ENCODE results near the gene FAM78B. TPM values are rescaled to one million over a fixed set of nuclear protein-coding genes. Genes with fewer than 3 reads are reported as not detected.

The FAM78B gene
- total RNA-seq, 1 experiment from 2014 or later = 0.41 TPM

- intact Hi-C loops (cut with micrococcal nuclease; ENCODE audit: unreplicated experiment) (no loop called here), in situ Hi-C loops (cut with HindIII; ENCODE audit: low pct_unique_long_range_greater_than_20kb, low sequenced_read_pairs) (no loop called here)
- TF ChIP-seq CTCF (IDR thresholded peaks at IDR 0.05) (no peak), TCF7L2 (IDR thresholded peaks at IDR 0.05; ENCODE audit: low read depth, low read length) (no peak), POLR2AphosphoS5 (IDR thresholded peaks at IDR 0.05; ENCODE audit: low read depth, low read length) (no peak), REST (IDR thresholded peaks at IDR 0.05; ENCODE audit: insufficient read depth in 1 of 2, low read depth in 2 of 2, low read length in 1 of 2) (no peak), SIN3A (IDR thresholded peaks at IDR 0.05; ENCODE audit: borderline replicate concordance, insufficient read depth, low read depth, low read length) (no peak)
- Histone ChIP-seq H3K4me1 (ENCODE audit: control insufficient read depth, insufficient read depth, low read length) (no peaks in the 10 kb centered on the region), H3K27me3 (ENCODE audit: control insufficient read depth, insufficient read depth, low read length) (0 out of 2 replicates have a peak, but pooled peaks cover 2% of the 10 kb centered on the region), H3K4me3 (ENCODE audit: low read depth in 2 of 2, low read length in 2 of 2) (no peak overlapping the region), H3K36me3 (ENCODE audit: control insufficient read depth, insufficient read depth, low read length) (no peaks in the 10 kb centered on the region), H3K27ac (ENCODE audit: low read length) (no peak overlapping the region), H3K9me3 (ENCODE audit: control insufficient read depth, insufficient read depth, low read depth, low read length) (no peaks in the 10 kb centered on the region)
- BruUV-seq (replicated peaks) = no TSS peak
- ChIA-PET POLR2A (no interaction called here), CTCF (no interaction called here)
- DNase-seq (ENCODE audit: low read depth, low spot score) (no peak), ATAC-seq (no peak)
Observed at GRCh38 chr1:166064313-166064926, 102.4 kb downstream of the FAM78B start.

- no peak for TF ChIP-seq SIN3A (IDR thresholded peaks at IDR 0.05; ENCODE audit: borderline replicate concordance, insufficient read depth, low read depth, low read length)
- TF ChIP-seq POLR2AphosphoS5 (IDR thresholded peaks at IDR 0.05; ENCODE audit: low read depth, low read length) = no peak
- no peak for TF ChIP-seq REST (IDR thresholded peaks at IDR 0.05; ENCODE audit: insufficient read depth in 1 of 2, low read depth in 2 of 2, low read length in 1 of 2)
- no peak for TF ChIP-seq TCF7L2 (IDR thresholded peaks at IDR 0.05; ENCODE audit: low read depth, low read length)
- no peak for TF ChIP-seq CTCF (IDR thresholded peaks at IDR 0.05)
- no TSS peak for BruUV-seq (replicated peaks)
- Histone ChIP-seq H3K36me3 (ENCODE audit: control insufficient read depth, insufficient read depth, low read length) (no peaks in the 10 kb centered on the region), H3K27ac (ENCODE audit: low read length) (no peak overlapping the region), H3K4me3 (ENCODE audit: low read depth in 2 of 2, low read length in 2 of 2) (no peak overlapping the region), H3K9me3 (ENCODE audit: control insufficient read depth, insufficient read depth, low read depth, low read length) (no peaks in the 10 kb centered on the region), H3K27me3 (ENCODE audit: control insufficient read depth, insufficient read depth, low read length) (0 out of 2 replicates have a peak, but pooled peaks cover 2% of the 10 kb centered on the region), H3K4me1 (ENCODE audit: control insufficient read depth, insufficient read depth, low read length) (no peaks in the 10 kb centered on the region)
- DNase-seq (ENCODE audit: low read depth, low spot score) = no peak
- POLR2A ChIA-PET = no interaction called here
- ATAC-seq = no peak
- CTCF ChIA-PET = no interaction called here
- intact Hi-C loops (cut with micrococcal nuclease; ENCODE audit: unreplicated experiment) = no loop called here
- in situ Hi-C loops (cut with HindIII; ENCODE audit: low pct_unique_long_range_greater_than_20kb, low sequenced_read_pairs) = no loop called here
Observed at GRCh38 chr1:166063701-166064100, 103.1 kb downstream of the FAM78B start.
